GM23338 (cell line): ENCODE data around the gene FAM53A. TPM values are rescaled to one million over a fixed set of nuclear protein-coding genes. Genes with fewer than 3 reads are reported as not detected.

Source experiments
- ATAC-seq: fragments of 200-7000 bp; cut with Tn5 transposase; 3 replicates; pipeline ENCODE4 v1.9.1; 2020
- DNase-seq: peaks from one replicate; pipeline ENCODE4 v3.0.0-alpha.2; 2015; ENCODE audit warnings: low spot score
- H2AFZ ChIP-seq: fragments of 200-600 bp; sonication (generic); 2 replicates; pipeline ENCODE4 v1.8.0; 2016; ENCODE audit warnings: antibody characterized with exemption, mild to moderate bottlenecking, moderate library complexity
- H3F3A ChIP-seq: fragments of 200-600 bp; sonication (generic); replicated peaks from 2 replicates; pipeline ENCODE4 v1.8.0; 2017; ENCODE audit warnings: antibody characterized with exemption, mixed run types, low read depth
- H3K27ac ChIP-seq: fragments of 200-600 bp; sonication (generic); 2 replicates; pipeline ENCODE4 v1.6.1; 2016; ENCODE audit warnings: low read depth
- H3K27me3 ChIP-seq: fragments of 200-600 bp; sonication (generic); 2 replicates; pipeline ENCODE4 v1.8.0; 2016; ENCODE audit warnings: mild to moderate bottlenecking, mixed run types, moderate library complexity; ENCODE audit not compliant: insufficient read depth
- H3K36me3 ChIP-seq: fragments of 200-600 bp; sonication (generic); 2 replicates; pipeline ENCODE4 v1.8.0; 2016; ENCODE audit warnings: mild to moderate bottlenecking; ENCODE audit not compliant: insufficient read depth
- H3K4me1 ChIP-seq: fragments of 200-600 bp; sonication (generic); 2 replicates; pipeline ENCODE4 v1.8.0; 2016; ENCODE audit warnings: mild to moderate bottlenecking, moderate library complexity; ENCODE audit not compliant: insufficient read depth
- H3K4me2 ChIP-seq: fragments of 200-600 bp; sonication (generic); 2 replicates; pipeline ENCODE4 v1.7.1; 2017; ENCODE audit warnings: mixed run types
- H3K4me3 ChIP-seq: fragments of 200-600 bp; sonication (generic); 2 replicates; pipeline ENCODE4 v1.6.1; 2016; ENCODE audit warnings: mixed run types
- H3K79me2 ChIP-seq: fragments of 200-600 bp; sonication (generic); replicated peaks from 2 replicates; pipeline ENCODE4 v1.8.0; 2017; ENCODE audit warnings: mild to moderate bottlenecking; ENCODE audit not compliant: insufficient read depth
- H3K9me2 ChIP-seq: fragments of 200-600 bp; sonication (generic); 2 replicates; pipeline ENCODE4 v1.8.0; 2017; ENCODE audit not compliant: insufficient read depth
- H4K20me1 ChIP-seq: fragments of 200-600 bp; sonication (generic); replicated peaks from 2 replicates; pipeline ENCODE4 v1.8.0; 2017; ENCODE audit warnings: mild to moderate bottlenecking; ENCODE audit not compliant: insufficient read depth
- H3K27ac Mint-ChIP-seq: 2 replicates; pipeline ENCODE4 v1.8.0; 2020; ENCODE audit warnings: inconsistent platforms, mild to moderate bottlenecking, moderate library complexity, mixed read lengths
- H3K27me3 Mint-ChIP-seq: 3 replicates; pipeline ENCODE4 v1.8.0; 2022; ENCODE audit warnings: low read depth, mild to moderate bottlenecking, moderate library complexity, mixed read lengths, inconsistent platforms; ENCODE audit not compliant: insufficient read depth, poor library complexity
- H3K36me3 Mint-ChIP-seq: 3 replicates; pipeline ENCODE4 v1.8.0; 2021; ENCODE audit warnings: low read depth, mild to moderate bottlenecking, inconsistent platforms, moderate library complexity, mixed read lengths
- H3K4me1 Mint-ChIP-seq: 3 replicates; pipeline ENCODE4 v1.8.0; 2020; ENCODE audit warnings: mild to moderate bottlenecking, inconsistent platforms, mixed read lengths
- H3K4me3 Mint-ChIP-seq: 3 replicates; pipeline ENCODE4 v1.8.0; 2021; ENCODE audit warnings: moderate library complexity, mild to moderate bottlenecking, inconsistent platforms, mixed read lengths
- H3K9me3 Mint-ChIP-seq: 3 replicates; pipeline ENCODE4 v1.8.0; 2020; ENCODE audit warnings: moderate library complexity, mild to moderate bottlenecking, inconsistent platforms, mixed read lengths
- CREB1 ChIP-seq: fragments of 250-450 bp; sonication (Bioruptor Pico); IDR thresholded peaks from 2 replicates; pipeline ENCODE4 v1.5.0; 2020; ENCODE audit warnings: low read depth, mild to moderate bottlenecking, moderate library complexity
- EZH2 ChIP-seq: fragments of 200-600 bp; sonication (generic); IDR thresholded peaks from one replicate; pipeline ENCODE4 v1.8.0; 2017; ENCODE audit warnings: antibody characterized with exemption, mild to moderate bottlenecking, low read depth; ENCODE audit not compliant: unreplicated experiment
- EZH2phosphoT487 ChIP-seq: fragments of 200-600 bp; sonication (generic); IDR thresholded peaks from one replicate; pipeline ENCODE4 v1.8.1; 2018; ENCODE audit warnings: antibody characterized with exemption; ENCODE audit not compliant: unreplicated experiment
- JUNB ChIP-seq: IDR thresholded peaks from one replicate; pipeline ENCODE4 v1.6.1; 2016; ENCODE audit warnings: antibody characterized with exemption; ENCODE audit not compliant: unreplicated experiment
- NANOG ChIP-seq: IDR thresholded peaks from 2 replicates; pipeline ENCODE4 v1.6.1; 2016; ENCODE audit warnings: antibody characterized with exemption, borderline replicate concordance
- POLR2AphosphoS5 ChIP-seq: IDR thresholded peaks from 2 replicates; pipeline ENCODE4 v1.6.1; 2016; ENCODE audit warnings: antibody characterized with exemption, low read depth
- STAT1 ChIP-seq: IDR thresholded peaks from one replicate; pipeline ENCODE4 v1.6.1; 2016; ENCODE audit warnings: antibody characterized with exemption; ENCODE audit not compliant: unreplicated experiment
- ZNF114 ChIP-seq: fragments of 250-450 bp; sonication (Bioruptor Pico); IDR thresholded peaks from 2 replicates; pipeline ENCODE4 v1.5.0; 2020; ENCODE audit warnings: mild to moderate bottlenecking, moderate library complexity
- ZNF331 ChIP-seq: fragments of 250-450 bp; sonication (Bioruptor Pico); IDR thresholded peaks from 2 replicates; pipeline ENCODE4 v1.5.0; 2020; ENCODE audit warnings: low read depth, mild to moderate bottlenecking, moderate library complexity
- polyA plus RNA-seq: library from polyadenylated mRNA; unstranded; fragments of >200 nt; fragmentation: Nextera tagmentation; extraction: Ambion mirVana; gene quantifications from 2 replicates; pipeline ENCODE4 v1.2.1, GENCODE V29; 2016
- total RNA-seq: library from RNA; depleted of rRNA; stranded (reverse); fragments of >200 nt; shearing (Covaris generic); gene quantifications from 2 replicates; pipeline ENCODE4 v1.2.3, GENCODE V29; 2014
- TF ChIP-seq, protein P1 (sequence below): IDR thresholded peaks from 2 replicates; pipeline ENCODE4 v1.6.1; 2016; ENCODE audit warnings: antibody characterized with exemption
- TF ChIP-seq, protein P2 (sequence below): fragments of 250-450 bp; sonication (Bioruptor Pico); IDR thresholded peaks from 2 replicates; pipeline ENCODE4 v1.5.0; 2020; ENCODE audit warnings: mild to moderate bottlenecking, moderate library complexity
- TF ChIP-seq, protein P3 (sequence below), 2 experiments: fragments of 200-600 bp in 1 of 2; sonication (generic) in 1 of 2; conservative IDR thresholded peaks; 2 replicates each; pipeline versions ENCODE4 v1.5.1 to v1.6.1; 2016 to 2017; ENCODE audit warnings: antibody characterized with exemption in 2 of 2, low read depth in 2 of 2, mild to moderate bottlenecking in 2 of 2, moderate library complexity in 1 of 2
- TF ChIP-seq, protein P4 (sequence below): IDR thresholded peaks from one replicate; pipeline ENCODE4 v1.6.1; 2018; ENCODE audit warnings: antibody characterized with exemption; ENCODE audit not compliant: unreplicated experiment

Gene FAM53A
- total and polyA plus RNA-seq, 2 experiments from 2014 or later = 1.1 to 3.1 TPM

DNA sequence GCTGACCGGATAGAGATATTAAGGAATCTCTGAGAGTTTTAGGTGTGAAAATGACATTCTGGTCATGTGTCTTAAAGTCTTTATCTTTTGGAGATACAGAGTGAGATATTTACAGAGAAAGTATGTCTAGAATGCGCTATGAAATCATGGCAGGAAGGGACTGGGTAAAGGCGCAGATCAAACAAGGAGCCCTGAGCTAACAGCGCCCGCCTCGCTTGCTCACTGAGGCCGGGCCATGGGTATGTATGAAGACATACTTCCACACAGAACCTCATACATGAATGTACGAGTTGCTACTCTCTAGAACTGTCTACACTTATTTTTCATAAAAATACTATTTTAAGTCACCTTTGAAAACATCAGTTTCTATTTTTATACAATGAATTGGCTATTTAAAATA lies 20.0 kb downstream of the FAM53A start:
- Mint-ChIP-seq H3K4me1 (peaks cover 11% of the 10 kb centered on the region), H3K36me3 (no peaks in the 10 kb centered on the region), H3K27me3 (peaks cover 3% of the 10 kb centered on the region), H3K9me3 (no peaks in the 10 kb centered on the region; the same call in 2 of the 3 replicates), H3K4me3 (no peak overlapping the region), H3K27ac (no peak overlapping the region)
- H3K9me2 ChIP-seq = no peaks in the 10 kb centered on the region
- H4K20me1 ChIP-seq = no peaks in the 10 kb centered on the region
- H3K36me3 ChIP-seq = no peaks in the 10 kb centered on the region
- no peak for DNase-seq
- no peak overlapping the region for H2AFZ ChIP-seq
- no peaks in the 10 kb centered on the region for H3K4me1 ChIP-seq
- H3K27ac ChIP-seq = no peak overlapping the region
- no peak overlapping the region for H3K4me2 ChIP-seq
- no peak overlapping the region for H3K4me3 ChIP-seq
- H3K79me2 ChIP-seq = no peaks in the 10 kb centered on the region
- no peak for TF ChIP-seq JUNB
- no peak for TF ChIP-seq ZNF331 (CRISPR knock-in tag)
- no peak for TF ChIP-seq EZH2phosphoT487
- no peak for TF ChIP-seq CREB1 (CRISPR knock-in tag)
- no peak for TF ChIP-seq ZNF114 (CRISPR knock-in tag)
- no peak for TF ChIP-seq POLR2AphosphoS5
- no peak for TF ChIP-seq NANOG
- TF ChIP-seq, protein P1, sequence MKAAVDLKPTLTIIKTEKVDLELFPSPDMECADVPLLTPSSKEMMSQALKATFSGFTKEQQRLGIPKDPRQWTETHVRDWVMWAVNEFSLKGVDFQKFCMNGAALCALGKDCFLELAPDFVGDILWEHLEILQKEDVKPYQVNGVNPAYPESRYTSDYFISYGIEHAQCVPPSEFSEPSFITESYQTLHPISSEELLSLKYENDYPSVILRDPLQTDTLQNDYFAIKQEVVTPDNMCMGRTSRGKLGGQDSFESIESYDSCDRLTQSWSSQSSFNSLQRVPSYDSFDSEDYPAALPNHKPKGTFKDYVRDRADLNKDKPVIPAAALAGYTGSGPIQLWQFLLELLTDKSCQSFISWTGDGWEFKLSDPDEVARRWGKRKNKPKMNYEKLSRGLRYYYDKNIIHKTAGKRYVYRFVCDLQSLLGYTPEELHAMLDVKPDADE = no peak
- TF ChIP-seq EZH2 = no peak
- TF ChIP-seq, protein P2, sequence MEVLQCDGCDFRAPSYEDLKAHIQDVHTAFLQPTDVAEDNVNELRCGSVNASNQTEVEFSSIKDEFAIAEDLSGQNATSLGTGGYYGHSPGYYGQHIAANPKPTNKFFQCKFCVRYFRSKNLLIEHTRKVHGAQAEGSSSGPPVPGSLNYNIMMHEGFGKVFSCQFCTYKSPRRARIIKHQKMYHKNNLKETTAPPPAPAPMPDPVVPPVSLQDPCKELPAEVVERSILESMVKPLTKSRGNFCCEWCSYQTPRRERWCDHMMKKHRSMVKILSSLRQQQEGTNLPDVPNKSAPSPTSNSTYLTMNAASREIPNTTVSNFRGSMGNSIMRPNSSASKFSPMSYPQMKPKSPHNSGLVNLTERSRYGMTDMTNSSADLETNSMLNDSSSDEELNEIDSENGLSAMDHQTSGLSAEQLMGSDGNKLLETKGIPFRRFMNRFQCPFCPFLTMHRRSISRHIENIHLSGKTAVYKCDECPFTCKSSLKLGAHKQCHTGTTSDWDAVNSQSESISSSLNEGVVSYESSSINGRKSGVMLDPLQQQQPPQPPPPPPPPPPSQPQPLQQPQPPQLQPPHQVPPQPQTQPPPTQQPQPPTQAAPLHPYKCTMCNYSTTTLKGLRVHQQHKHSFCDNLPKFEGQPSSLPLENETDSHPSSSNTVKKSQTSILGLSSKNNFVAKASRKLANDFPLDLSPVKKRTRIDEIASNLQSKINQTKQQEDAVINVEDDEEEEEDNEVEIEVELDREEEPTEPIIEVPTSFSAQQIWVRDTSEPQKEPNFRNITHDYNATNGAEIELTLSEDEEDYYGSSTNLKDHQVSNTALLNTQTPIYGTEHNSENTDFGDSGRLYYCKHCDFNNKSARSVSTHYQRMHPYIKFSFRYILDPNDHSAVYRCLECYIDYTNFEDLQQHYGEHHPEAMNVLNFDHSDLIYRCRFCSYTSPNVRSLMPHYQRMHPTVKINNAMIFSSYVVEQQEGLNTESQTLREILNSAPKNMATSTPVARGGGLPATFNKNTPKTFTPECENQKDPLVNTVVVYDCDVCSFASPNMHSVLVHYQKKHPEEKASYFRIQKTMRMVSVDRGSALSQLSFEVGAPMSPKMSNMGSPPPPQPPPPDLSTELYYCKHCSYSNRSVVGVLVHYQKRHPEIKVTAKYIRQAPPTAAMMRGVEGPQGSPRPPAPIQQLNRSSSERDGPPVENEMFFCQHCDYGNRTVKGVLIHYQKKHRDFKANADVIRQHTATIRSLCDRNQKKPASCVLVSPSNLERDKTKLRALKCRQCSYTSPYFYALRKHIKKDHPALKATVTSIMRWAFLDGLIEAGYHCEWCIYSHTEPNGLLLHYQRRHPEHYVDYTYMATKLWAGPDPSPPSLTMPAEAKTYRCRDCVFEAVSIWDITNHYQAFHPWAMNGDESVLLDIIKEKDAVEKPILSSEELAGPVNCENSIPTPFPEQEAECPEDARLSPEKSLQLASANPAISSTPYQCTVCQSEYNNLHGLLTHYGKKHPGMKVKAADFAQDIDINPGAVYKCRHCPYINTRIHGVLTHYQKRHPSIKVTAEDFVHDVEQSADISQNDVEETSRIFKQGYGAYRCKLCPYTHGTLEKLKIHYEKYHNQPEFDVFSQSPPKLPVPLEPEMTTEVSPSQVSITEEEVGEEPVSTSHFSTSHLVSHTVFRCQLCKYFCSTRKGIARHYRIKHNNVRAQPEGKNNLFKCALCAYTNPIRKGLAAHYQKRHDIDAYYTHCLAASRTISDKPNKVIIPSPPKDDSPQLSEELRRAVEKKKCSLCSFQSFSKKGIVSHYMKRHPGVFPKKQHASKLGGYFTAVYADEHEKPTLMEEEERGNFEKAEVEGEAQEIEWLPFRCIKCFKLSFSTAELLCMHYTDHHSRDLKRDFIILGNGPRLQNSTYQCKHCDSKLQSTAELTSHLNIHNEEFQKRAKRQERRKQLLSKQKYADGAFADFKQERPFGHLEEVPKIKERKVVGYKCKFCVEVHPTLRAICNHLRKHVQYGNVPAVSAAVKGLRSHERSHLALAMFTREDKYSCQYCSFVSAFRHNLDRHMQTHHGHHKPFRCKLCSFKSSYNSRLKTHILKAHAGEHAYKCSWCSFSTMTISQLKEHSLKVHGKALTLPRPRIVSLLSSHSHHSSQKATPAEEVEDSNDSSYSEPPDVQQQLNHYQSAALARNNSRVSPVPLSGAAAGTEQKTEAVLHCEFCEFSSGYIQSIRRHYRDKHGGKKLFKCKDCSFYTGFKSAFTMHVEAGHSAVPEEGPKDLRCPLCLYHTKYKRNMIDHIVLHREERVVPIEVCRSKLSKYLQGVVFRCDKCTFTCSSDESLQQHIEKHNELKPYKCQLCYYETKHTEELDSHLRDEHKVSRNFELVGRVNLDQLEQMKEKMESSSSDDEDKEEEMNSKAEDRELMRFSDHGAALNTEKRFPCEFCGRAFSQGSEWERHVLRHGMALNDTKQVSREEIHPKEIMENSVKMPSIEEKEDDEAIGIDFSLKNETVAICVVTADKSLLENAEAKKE (CRISPR knock-in tag) = no peak
- TF ChIP-seq, protein P3, sequence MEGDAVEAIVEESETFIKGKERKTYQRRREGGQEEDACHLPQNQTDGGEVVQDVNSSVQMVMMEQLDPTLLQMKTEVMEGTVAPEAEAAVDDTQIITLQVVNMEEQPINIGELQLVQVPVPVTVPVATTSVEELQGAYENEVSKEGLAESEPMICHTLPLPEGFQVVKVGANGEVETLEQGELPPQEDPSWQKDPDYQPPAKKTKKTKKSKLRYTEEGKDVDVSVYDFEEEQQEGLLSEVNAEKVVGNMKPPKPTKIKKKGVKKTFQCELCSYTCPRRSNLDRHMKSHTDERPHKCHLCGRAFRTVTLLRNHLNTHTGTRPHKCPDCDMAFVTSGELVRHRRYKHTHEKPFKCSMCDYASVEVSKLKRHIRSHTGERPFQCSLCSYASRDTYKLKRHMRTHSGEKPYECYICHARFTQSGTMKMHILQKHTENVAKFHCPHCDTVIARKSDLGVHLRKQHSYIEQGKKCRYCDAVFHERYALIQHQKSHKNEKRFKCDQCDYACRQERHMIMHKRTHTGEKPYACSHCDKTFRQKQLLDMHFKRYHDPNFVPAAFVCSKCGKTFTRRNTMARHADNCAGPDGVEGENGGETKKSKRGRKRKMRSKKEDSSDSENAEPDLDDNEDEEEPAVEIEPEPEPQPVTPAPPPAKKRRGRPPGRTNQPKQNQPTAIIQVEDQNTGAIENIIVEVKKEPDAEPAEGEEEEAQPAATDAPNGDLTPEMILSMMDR (conservative IDR thresholded peaks at IDR 0.05; ENCODE audit: low read depth in 2 of 2) = no peak
- TF ChIP-seq STAT1 = no peak
- TF ChIP-seq, protein P4, sequence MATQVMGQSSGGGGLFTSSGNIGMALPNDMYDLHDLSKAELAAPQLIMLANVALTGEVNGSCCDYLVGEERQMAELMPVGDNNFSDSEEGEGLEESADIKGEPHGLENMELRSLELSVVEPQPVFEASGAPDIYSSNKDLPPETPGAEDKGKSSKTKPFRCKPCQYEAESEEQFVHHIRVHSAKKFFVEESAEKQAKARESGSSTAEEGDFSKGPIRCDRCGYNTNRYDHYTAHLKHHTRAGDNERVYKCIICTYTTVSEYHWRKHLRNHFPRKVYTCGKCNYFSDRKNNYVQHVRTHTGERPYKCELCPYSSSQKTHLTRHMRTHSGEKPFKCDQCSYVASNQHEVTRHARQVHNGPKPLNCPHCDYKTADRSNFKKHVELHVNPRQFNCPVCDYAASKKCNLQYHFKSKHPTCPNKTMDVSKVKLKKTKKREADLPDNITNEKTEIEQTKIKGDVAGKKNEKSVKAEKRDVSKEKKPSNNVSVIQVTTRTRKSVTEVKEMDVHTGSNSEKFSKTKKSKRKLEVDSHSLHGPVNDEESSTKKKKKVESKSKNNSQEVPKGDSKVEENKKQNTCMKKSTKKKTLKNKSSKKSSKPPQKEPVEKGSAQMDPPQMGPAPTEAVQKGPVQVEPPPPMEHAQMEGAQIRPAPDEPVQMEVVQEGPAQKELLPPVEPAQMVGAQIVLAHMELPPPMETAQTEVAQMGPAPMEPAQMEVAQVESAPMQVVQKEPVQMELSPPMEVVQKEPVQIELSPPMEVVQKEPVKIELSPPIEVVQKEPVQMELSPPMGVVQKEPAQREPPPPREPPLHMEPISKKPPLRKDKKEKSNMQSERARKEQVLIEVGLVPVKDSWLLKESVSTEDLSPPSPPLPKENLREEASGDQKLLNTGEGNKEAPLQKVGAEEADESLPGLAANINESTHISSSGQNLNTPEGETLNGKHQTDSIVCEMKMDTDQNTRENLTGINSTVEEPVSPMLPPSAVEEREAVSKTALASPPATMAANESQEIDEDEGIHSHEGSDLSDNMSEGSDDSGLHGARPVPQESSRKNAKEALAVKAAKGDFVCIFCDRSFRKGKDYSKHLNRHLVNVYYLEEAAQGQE = no peak
- ATAC-seq = no peak
- no peaks in the 10 kb centered on the region for H3F3A ChIP-seq
- H3K27me3 ChIP-seq = no peaks in the 10 kb centered on the region
